Right ventricle myocardium inferior (tissue), 1 donor: ENCODE data around the gene TH. TPM values are rescaled to one million over a fixed set of nuclear protein-coding genes. Genes with fewer than 3 reads are reported as not detected.
"Not testable (repeated sequence)": the region's sequence is repeated elsewhere in the genome, so short reads cannot be mapped to it uniquely, and the experiment has no call there.

ENCODE experiments used
- ATAC-seq: fragments of 200-7000 bp; cut with Tn5 transposase; one replicate; pipeline ENCODE4 v1.9.1; 2020; ENCODE audit warnings: mild to moderate bottlenecking, moderate library complexity
- DNase-seq: peaks from one replicate; pipeline ENCODE4 v3.0.0; 2021; ENCODE audit errors: missing footprints
- intact Hi-C: fragments of 100-400 bp; cut with DNase I; formaldehyde crosslinking; loops from one replicate; pipeline ENCODE4 v1.11.0; 2022
- total RNA-seq: library from RNA; stranded (reverse); fragmentation: NEBNext Ultra II Directional; extraction: Animal tissue kit (Norgen Biotek cat#: 25700); gene quantifications from one replicate; pipeline ENCODE4 v1.2.1, GENCODE V29; 2021
- donor health status: DM: no; HTN: yes; CAD: no; lungs with severe emphysema.

Gene TH
- total RNA-seq, 1 donor from 2014 or later = not detected

- DNase-seq = peak; percentile 51
- ATAC-seq = no peak
- intact Hi-C loops = loop anchor here (10.0 kb wide), 2 partner anchors 336 to 696 kb away; no protein-coding TSS in a partner anchor
These were observed 27.2 kb upstream of the TH start for GRCh38 chr11:2198621-2199365.

GRCh38 chr11:2197771-2198520 is 26.3 kb upstream of the TH start:
- DNase-seq (peak; percentile 55), ATAC-seq (no peak)
- intact Hi-C loops = loop anchor here (1.0 to 10.0 kb wide), 4 partner anchors 107 to 697 kb away; no protein-coding TSS in a partner anchor

GRCh38 chr11:2196970-2197770 is 25.6 kb upstream of the TH start:
- intact Hi-C loops = loop anchor here (1.0 to 10.0 kb wide), 4 partner anchors 108 to 698 kb away; no protein-coding TSS in a partner anchor
- ATAC-seq (peak; percentile 76), DNase-seq (peak; percentile 89)

- DNase-seq (no peak), ATAC-seq (no peak)
- intact Hi-C loops = loop anchor here (10.0 kb wide), 2 partner anchors 339 to 699 kb away; no protein-coding TSS in a partner anchor
These were observed 24.1 kb upstream of the TH start for GRCh38 chr11:2195756-2196088.

- intact Hi-C loops = loop anchor here (10.0 kb wide), 2 partner anchors 340 to 700 kb away; no protein-coding TSS in a partner anchor
- DNase-seq (no peak), ATAC-seq (no peak)
These were observed 23.5 kb upstream of the TH start for GRCh38 chr11:2194877-2195755.

GRCh38 chr11:2193888-2194595 is 22.4 kb upstream of the TH start:
- not testable (repeated sequence) for DNase-seq, ATAC-seq
- intact Hi-C loops = loop anchor here (10.0 kb wide), 2 partner anchors 341 to 701 kb away; no protein-coding TSS in a partner anchor

- DNase-seq (no peak), ATAC-seq (peak; percentile 57)
- intact Hi-C loops = loop anchor here (10.0 kb wide), 2 partner anchors 342 to 702 kb away; no protein-coding TSS in a partner anchor
These were observed 21.7 kb upstream of the TH start for GRCh38 chr11:2193099-2193887.

- intact Hi-C loops = loop anchor here (10.0 kb wide), 2 partner anchors 342 to 702 kb away; no protein-coding TSS in a partner anchor
- DNase-seq (no peak), ATAC-seq (no peak)
These were observed 20.8 kb upstream of the TH start for GRCh38 chr11:2192435-2192834.

- DNase-seq (no peak), ATAC-seq (no peak)
- intact Hi-C loops = loop anchor here (10.0 kb wide), 2 partner anchors 343 to 703 kb away; no protein-coding TSS in a partner anchor
These were observed 20.3 kb upstream of the TH start for GRCh38 chr11:2191883-2192282.

- no peak for DNase-seq
- intact Hi-C loops = loop anchor here (10.0 kb wide), 2 partner anchors 344 to 704 kb away; no protein-coding TSS in a partner anchor
- ATAC-seq = peak; percentile 45
These were observed 19.2 kb upstream of the TH start for GRCh38 chr11:2190657-2191471.

GRCh38 chr11:2189938-2190656 is 18.5 kb upstream of the TH start:
- DNase-seq (no peak), ATAC-seq (no peak)
- intact Hi-C loops = loop anchor here (5.0 to 10.0 kb wide), 3 partner anchors 212 to 705 kb away; partner anchors contain the start of gene TSSC4

- intact Hi-C loops = loop anchor here (5.0 kb wide), 1 partner anchor 214 kb away; the partner anchor contains the start of gene TSSC4
- ATAC-seq = no peak
- no peak for DNase-seq
These were observed 17.1 kb upstream of the TH start for GRCh38 chr11:2188745-2189144.

GRCh38 chr11:2187280-2187707 is 15.7 kb upstream of the TH start:
- DNase-seq (no peak), ATAC-seq (no peak)
- intact Hi-C loops = loop anchor here (5.0 kb wide), 1 partner anchor 215 kb away; the partner anchor contains the start of gene TSSC4

GRCh38 chr11:2186669-2187279 is 15.2 kb upstream of the TH start:
- no peak for ATAC-seq
- no peak for DNase-seq
- intact Hi-C loops = loop anchor here (1.0 to 5.0 kb wide), 2 partner anchors 216 to 234 kb away; partner anchors contain the start of gene TSSC4
